Gastroesophageal sphincter (tissue), 4 donors: Measurements from ENCODE around the gene IFT122. TPM values are rescaled to one million over a fixed set of nuclear protein-coding genes. Genes with fewer than 3 reads are reported as not detected.
A peak's percentile ranks its signal among the peaks of the same experiment; 100 is the strongest.
"Not testable (repeated sequence)": the region's sequence is repeated elsewhere in the genome, so short reads cannot be mapped to it uniquely, and the experiment has no call there.

Experiments used
- ATAC-seq: fragments of 150-250 bp; one replicate; pipeline ENCODE4 v1.9.1; 2016; ENCODE audit warnings: mild to moderate bottlenecking, moderate library complexity
- H3K27ac ChIP-seq, 4 donors: fragments of 200-600 bp; sonication (generic) in 3 of 4; 1 replicate in 3 of 4; 2 replicates in 1 of 4; pipeline ENCODE4 v1.5.1; 2016 to 2019
- H3K27me3 ChIP-seq: fragments of 200-600 bp; sonication (generic); one replicate; pipeline ENCODE4 v1.5.1; 2019
- H3K36me3 ChIP-seq, 2 donors: fragments of 200-600 bp; sonication (generic); one replicate each; pipeline ENCODE4 v1.5.1; 2019; ENCODE audit warnings: control low read depth in 1 of 2
- H3K4me1 ChIP-seq, 3 donors: fragments of 200-600 bp; sonication (generic); 1 replicate in 2 of 3; 2 replicates in 1 of 3; pipeline ENCODE4 v1.5.1; 2016 to 2019; ENCODE audit warnings: control low read depth in 2 of 3
- H3K4me3 ChIP-seq, 2 donors: fragments of 200-600 bp; sonication (generic); one replicate each; pipeline ENCODE4 v1.5.1; 2019; ENCODE audit warnings: mild to moderate bottlenecking in 1 of 2, moderate library complexity in 1 of 2
- H3K9me3 ChIP-seq, 3 donors: fragments of 200-600 bp; sonication (generic); one replicate each; pipeline ENCODE4 v1.5.1; 2017 to 2019; ENCODE audit warnings: control low read depth in 2 of 3
- CTCF ChIP-seq, 4 experiments: fragments of 200-600 bp in 2 of 4; fragments of 450-650 bp in 2 of 4; sonication (generic) in 1 of 4; IDR thresholded peaks; one replicate each; pipeline ENCODE4 v1.5.1; 2017 to 2019; ENCODE audit warnings: antibody characterized with exemption in 4 of 4, mild to moderate bottlenecking in 2 of 4, moderate library complexity in 2 of 4
- EP300 ChIP-seq: sonication (generic); formaldehyde crosslinking; IDR thresholded peaks from one replicate; pipeline ENCODE4 v1.6.1; 2017; ENCODE audit warnings: antibody characterized with exemption, mild to moderate bottlenecking
- POLR2A ChIP-seq, 2 donors: fragments of 450-650 bp; IDR thresholded peaks; one replicate each; pipeline ENCODE4 v1.6.1; 2017; ENCODE audit warnings: antibody characterized with exemption in 2 of 2, mild to moderate bottlenecking in 2 of 2, moderate library complexity in 1 of 2
- POLR2AphosphoS5 ChIP-seq: sonication (generic); formaldehyde crosslinking; IDR thresholded peaks from one replicate; pipeline ENCODE4 v1.6.1; 2017; ENCODE audit warnings: antibody characterized with exemption
- WGBS, 2 donors: methylation state at CpG; one replicate each; pipeline ENCODE4 v1.1.5; 2018; ENCODE audit warnings: low coverage in 1 of 2; 5-methylcytosine and 5-hydroxymethylcytosine counted together
- total RNA-seq, 4 donors: library from RNA; depleted of rRNA; stranded (reverse); fragments of >200 nt; gene quantifications; one replicate each; pipeline ENCODE4 v1.1.0, GENCODE V29; 2016

IFT122 gene
- total RNA-seq, 4 donors from 2014 or later = 18.1 to 38.3 (median 26.8) TPM

GRCh38 chr3:129491794-129492193, 51.8 kb downstream of the IFT122 start:
- Histone ChIP-seq H3K9me3 (no peaks in the 10 kb centered on the region), H3K4me1 (peaks cover 0 to 18% (median 6%) of the 10 kb centered on the region in 3 donors), H3K4me3 (no peak overlapping the region), H3K27ac (no peak overlapping the region), H3K27me3 (no peaks in the 10 kb centered on the region), H3K36me3 (peaks cover 0 to 83% of the 10 kb centered on the region in 2 donors)
- TF ChIP-seq POLR2AphosphoS5 (no peak), CTCF (IDR thresholded peaks at IDR 0.05) (no peak), POLR2A (IDR thresholded peaks at IDR 0.05) (no peak), EP300 (no peak)
- ATAC-seq = no peak
- 66 to 87% methylated on average over 7 of the region's 9 CpGs for WGBS, 2 donors

- WGBS, 2 donors = 89 to 100% methylated on average over 1 to 4 of the region's 4 CpGs
- Histone ChIP-seq H3K27ac (no peak overlapping the region), H3K36me3 (peaks cover 0 to 83% of the 10 kb centered on the region in 2 donors), H3K9me3 (no peaks in the 10 kb centered on the region), H3K4me1 (peaks cover 0 to 18% (median 6%) of the 10 kb centered on the region in 3 donors), H3K27me3 (no peaks in the 10 kb centered on the region), H3K4me3 (no peak overlapping the region)
- TF ChIP-seq CTCF (IDR thresholded peaks at IDR 0.05) = no peak
- no peak for TF ChIP-seq EP300
- TF ChIP-seq POLR2AphosphoS5 = no peak
- TF ChIP-seq POLR2A (IDR thresholded peaks at IDR 0.05) = no peak
- no peak for ATAC-seq
Observed at GRCh38 chr3:129492691-129493090, 52.7 kb downstream of the IFT122 start.

GRCh38 chr3:129493206-129493605, 53.2 kb downstream of the IFT122 start:
- TF ChIP-seq EP300 (no peak), POLR2AphosphoS5 (no peak), CTCF (IDR thresholded peaks at IDR 0.05) (no peak), POLR2A (IDR thresholded peaks at IDR 0.05) (no peak)
- H3K36me3 ChIP-seq = peaks cover 0 to 83% of the 10 kb centered on the region in 2 donors
- no peaks in the 10 kb centered on the region for H3K27me3 ChIP-seq
- no peak overlapping the region for H3K4me3 ChIP-seq
- no peak for ATAC-seq
- no peak overlapping the region for H3K27ac ChIP-seq
- peaks cover 0 to 18% (median 6%) of the 10 kb centered on the region in 3 donors for H3K4me1 ChIP-seq
- 70 to 88% methylated on average over 2 to 3 of the region's 4 CpGs for WGBS, 2 donors
- no peaks in the 10 kb centered on the region for H3K9me3 ChIP-seq

- not testable (repeated sequence) for ATAC-seq, H3K27me3 ChIP-seq, H3K4me3 ChIP-seq, H3K9me3 ChIP-seq
- H3K4me1 ChIP-seq = peaks cover 0 to 18% (median 6%) of the 10 kb centered on the region in 3 donors
- peak overlapping the region in 3 of 4 donors; percentile 42 to 81 (median 54) for H3K27ac ChIP-seq
- 59 to 67% methylated on average over 3 to 5 of the region's 5 CpGs for WGBS, 2 donors
- H3K36me3 ChIP-seq = peaks cover 0 to 76% of the 10 kb centered on the region in 2 donors
Observed at GRCh38 chr3:129494499-129494898, 54.5 kb downstream of the IFT122 start.

GRCh38 chr3:129495006-129495639, 55.1 kb downstream of the IFT122 start:
- peak; percentile 46 for ATAC-seq

GRCh38 chr3:129497876-129498275, 57.9 kb downstream of the IFT122 start:
- ATAC-seq, H3K4me3 ChIP-seq, H3K4me1 ChIP-seq, H3K9me3 ChIP-seq, H3K27me3 ChIP-seq: not testable (repeated sequence)
- peaks cover 0 to 90% of the 10 kb centered on the region in 2 donors for H3K36me3 ChIP-seq
- peak overlapping the region in 1 of 4 donors; percentile 41 for H3K27ac ChIP-seq
- 95 to 100% methylated on average over 1 to 2 of the region's 2 CpGs for WGBS, 2 donors

More at GRCh38 chr3:129495006-129495639, 55.1 kb downstream of the IFT122 start:
- Histone ChIP-seq H3K4me1 (peaks cover 0 to 15% (median 6%) of the 10 kb centered on the region in 3 donors), H3K36me3 (peaks cover 0 to 82% of the 10 kb centered on the region in 2 donors), H3K27ac (peak overlapping the region in 3 of 4 donors; percentile 54 to 81 (median 57))
- H3K4me3 ChIP-seq, H3K27me3 ChIP-seq, H3K9me3 ChIP-seq: not testable (repeated sequence)
- WGBS, 2 donors = 60 to 100% methylated on average over 1 to 8 of the region's 10 CpGs

- WGBS, 2 donors = 86 to 100% methylated on average over 1 to 2 of the region's 8 CpGs
- Histone ChIP-seq H3K36me3 (peaks cover 0 to 90% of the 10 kb centered on the region in 2 donors), H3K27ac (peak overlapping the region in 3 of 4 donors; percentile 24 to 44 (median 41))
- H3K4me1 ChIP-seq, H3K9me3 ChIP-seq, ATAC-seq, H3K4me3 ChIP-seq, H3K27me3 ChIP-seq: not testable (repeated sequence)
Observed at GRCh38 chr3:129498603-129499488, 58.8 kb downstream of the IFT122 start.

- Histone ChIP-seq H3K27ac (peak overlapping the region in 3 of 4 donors; percentile 23 to 46 (median 45)), H3K36me3 (peaks cover 0 to 90% of the 10 kb centered on the region in 2 donors)
- H3K4me1 ChIP-seq, ATAC-seq, H3K4me3 ChIP-seq, H3K27me3 ChIP-seq, H3K9me3 ChIP-seq: not testable (repeated sequence)
- WGBS, 2 donors = 79% methylated on average over 7 of the region's 14 CpGs; no CpG with 5 or more reads in 1 of the 2 donors
Observed at GRCh38 chr3:129499604-129500333, 59.7 kb downstream of the IFT122 start.
